Neural cell (in vitro differentiated cells): ENCODE measurements around the gene SLC4A5.

Source experiments
- EP300 ChIP-seq: fragments of 450-650 bp; conservative IDR thresholded peaks from 2 replicates; pipeline ENCODE4 v1.6.1; 2014; ENCODE audit warnings: antibody characterized with exemption, mild to moderate bottlenecking, moderate library complexity; ENCODE audit not compliant: poor library complexity, severe bottlenecking
- EZH2 ChIP-seq: fragments of 200-600, 300-800 bp; shearing (Covaris generic), sonication (generic); IDR thresholded peaks from 2 replicates; pipeline ENCODE4 v1.6.1; 2014; ENCODE audit warnings: antibody characterized with exemption, low read length, borderline replicate concordance, mild to moderate bottlenecking; ENCODE audit not compliant: insufficient read depth, poor library complexity, severe bottlenecking
- MXI1 ChIP-seq: fragments of 450-650 bp; conservative IDR thresholded peaks from 2 replicates; pipeline ENCODE4 v1.6.1; 2014; ENCODE audit warnings: antibody characterized with exemption, mild to moderate bottlenecking; ENCODE audit not compliant: poor library complexity, severe bottlenecking
- SMC3 ChIP-seq: fragments of 450-650 bp; conservative IDR thresholded peaks from 2 replicates; pipeline ENCODE4 v1.6.1; 2014; ENCODE audit warnings: antibody characterized with exemption, mild to moderate bottlenecking, moderate library complexity; ENCODE audit not compliant: poor library complexity
- TAF1 ChIP-seq: IDR thresholded peaks from 2 replicates; pipeline ENCODE4 v1.6.1; 2012; ENCODE audit warnings: low read depth
- TF ChIP-seq, protein P1 (sequence below): fragments of 450-650 bp; IDR thresholded peaks from 2 replicates; pipeline ENCODE4 v1.5.1; 2014; ENCODE audit warnings: antibody characterized with exemption, mild to moderate bottlenecking, moderate library complexity; ENCODE audit not compliant: poor library complexity, severe bottlenecking
- TF ChIP-seq, protein P2 (sequence below): IDR thresholded peaks from 2 replicates; pipeline ENCODE4 v1.6.1; 2012; ENCODE audit warnings: borderline replicate concordance

DNA sequence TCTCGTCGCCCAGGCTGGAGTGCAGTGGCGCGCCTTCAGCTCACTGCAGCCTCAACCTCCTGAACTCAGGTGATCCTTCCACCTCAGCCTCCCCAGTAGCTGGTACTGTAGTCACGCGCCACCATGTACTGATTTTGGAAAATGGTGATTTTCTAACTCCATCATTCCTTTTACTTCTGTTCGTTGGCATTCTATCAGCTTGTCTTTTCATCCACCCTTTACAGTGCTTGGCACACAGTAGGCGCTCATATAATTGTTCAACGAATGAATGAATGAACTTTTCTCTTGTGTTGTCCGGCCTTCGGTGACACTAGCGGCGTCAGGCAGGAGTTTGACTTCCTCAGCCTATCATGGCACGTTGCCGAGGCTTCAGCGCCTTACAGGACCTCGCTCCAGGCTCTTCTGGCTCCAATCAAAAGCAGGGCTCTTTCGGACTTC, 145.2 kb downstream of the SLC4A5 start:
- TF ChIP-seq, protein P1, sequence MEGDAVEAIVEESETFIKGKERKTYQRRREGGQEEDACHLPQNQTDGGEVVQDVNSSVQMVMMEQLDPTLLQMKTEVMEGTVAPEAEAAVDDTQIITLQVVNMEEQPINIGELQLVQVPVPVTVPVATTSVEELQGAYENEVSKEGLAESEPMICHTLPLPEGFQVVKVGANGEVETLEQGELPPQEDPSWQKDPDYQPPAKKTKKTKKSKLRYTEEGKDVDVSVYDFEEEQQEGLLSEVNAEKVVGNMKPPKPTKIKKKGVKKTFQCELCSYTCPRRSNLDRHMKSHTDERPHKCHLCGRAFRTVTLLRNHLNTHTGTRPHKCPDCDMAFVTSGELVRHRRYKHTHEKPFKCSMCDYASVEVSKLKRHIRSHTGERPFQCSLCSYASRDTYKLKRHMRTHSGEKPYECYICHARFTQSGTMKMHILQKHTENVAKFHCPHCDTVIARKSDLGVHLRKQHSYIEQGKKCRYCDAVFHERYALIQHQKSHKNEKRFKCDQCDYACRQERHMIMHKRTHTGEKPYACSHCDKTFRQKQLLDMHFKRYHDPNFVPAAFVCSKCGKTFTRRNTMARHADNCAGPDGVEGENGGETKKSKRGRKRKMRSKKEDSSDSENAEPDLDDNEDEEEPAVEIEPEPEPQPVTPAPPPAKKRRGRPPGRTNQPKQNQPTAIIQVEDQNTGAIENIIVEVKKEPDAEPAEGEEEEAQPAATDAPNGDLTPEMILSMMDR = no peak
- TF ChIP-seq TAF1 (no peak), SMC3 (no peak), EZH2 (no peak), MXI1 (no peak), EP300 (no peak)
- TF ChIP-seq, protein P2, sequence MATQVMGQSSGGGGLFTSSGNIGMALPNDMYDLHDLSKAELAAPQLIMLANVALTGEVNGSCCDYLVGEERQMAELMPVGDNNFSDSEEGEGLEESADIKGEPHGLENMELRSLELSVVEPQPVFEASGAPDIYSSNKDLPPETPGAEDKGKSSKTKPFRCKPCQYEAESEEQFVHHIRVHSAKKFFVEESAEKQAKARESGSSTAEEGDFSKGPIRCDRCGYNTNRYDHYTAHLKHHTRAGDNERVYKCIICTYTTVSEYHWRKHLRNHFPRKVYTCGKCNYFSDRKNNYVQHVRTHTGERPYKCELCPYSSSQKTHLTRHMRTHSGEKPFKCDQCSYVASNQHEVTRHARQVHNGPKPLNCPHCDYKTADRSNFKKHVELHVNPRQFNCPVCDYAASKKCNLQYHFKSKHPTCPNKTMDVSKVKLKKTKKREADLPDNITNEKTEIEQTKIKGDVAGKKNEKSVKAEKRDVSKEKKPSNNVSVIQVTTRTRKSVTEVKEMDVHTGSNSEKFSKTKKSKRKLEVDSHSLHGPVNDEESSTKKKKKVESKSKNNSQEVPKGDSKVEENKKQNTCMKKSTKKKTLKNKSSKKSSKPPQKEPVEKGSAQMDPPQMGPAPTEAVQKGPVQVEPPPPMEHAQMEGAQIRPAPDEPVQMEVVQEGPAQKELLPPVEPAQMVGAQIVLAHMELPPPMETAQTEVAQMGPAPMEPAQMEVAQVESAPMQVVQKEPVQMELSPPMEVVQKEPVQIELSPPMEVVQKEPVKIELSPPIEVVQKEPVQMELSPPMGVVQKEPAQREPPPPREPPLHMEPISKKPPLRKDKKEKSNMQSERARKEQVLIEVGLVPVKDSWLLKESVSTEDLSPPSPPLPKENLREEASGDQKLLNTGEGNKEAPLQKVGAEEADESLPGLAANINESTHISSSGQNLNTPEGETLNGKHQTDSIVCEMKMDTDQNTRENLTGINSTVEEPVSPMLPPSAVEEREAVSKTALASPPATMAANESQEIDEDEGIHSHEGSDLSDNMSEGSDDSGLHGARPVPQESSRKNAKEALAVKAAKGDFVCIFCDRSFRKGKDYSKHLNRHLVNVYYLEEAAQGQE = no peak
